ENCODE results near the gene NARS2.

GRCh38 chr11:78391424-78391823 lies 183.2 kb downstream of the NARS2 start:
- TF ChIP-seq POLR2A (IDR thresholded peaks at IDR 0.05; ENCODE audit: extremely low read depth, insufficient read length) (no peak), CTCF (IDR thresholded peaks at IDR 0.05; ENCODE audit: low read depth, low read length) (no peak), MAX (IDR thresholded peaks at IDR 0.05; ENCODE audit: low read depth, low read length) (no peak), MYC (IDR thresholded peaks at IDR 0.05; ENCODE audit: low read depth, low read length) (no peak)

All from NB4 (cell line).